HCT116 (cell line): Measurements from ENCODE around the gene OXGR1. TPM values are rescaled to one million over a fixed set of nuclear protein-coding genes. Genes with fewer than 3 reads are reported as not detected.

Experiments used
- ATAC-seq: fragments of 200-7000 bp; cut with Tn5 transposase; 2 replicates; pipeline ENCODE4 v1.9.1; 2020; ENCODE audit warnings: mild to moderate bottlenecking, moderate library complexity
- BruUV-seq: library from RNA; stranded (reverse); fragments of 400-500 nt; replicated peaks from 2 replicates; lab custom pipeline; 2021; lab: Mats Ljungman, UMichigan
- CTCF ChIA-PET: fragments of 300-600 bp; sonication (Branson Sonifier 250); formaldehyde crosslinking; loops from one replicate; lab custom pipeline; 2021; ENCODE audit warnings: antibody characterized with exemption; lab: Charles Lee
- POLR2A ChIA-PET: fragments of 300-600, 350-600 bp; sonication (Branson Sonifier 250); formaldehyde crosslinking; loops from one replicate; lab custom pipeline; 2021; ENCODE audit warnings: antibody characterized with exemption; lab: Charles Lee
- RAD21 ChIA-PET, 2 experiments: fragments of 300-600 bp; sonication (Branson Sonifier 250); formaldehyde crosslinking; loops; one replicate each; lab custom pipeline; 2023; ENCODE audit warnings: low total read pairs in 2 of 2; ENCODE audit not compliant: uncharacterized antibody in 2 of 2, unreplicated experiment in 2 of 2, low non-redundant PET in 1 of 2; lab: Charles Lee
- DNase-seq: peaks from one replicate; pipeline ENCODE4 v3.0.0-alpha.2; 2010; ENCODE audit warnings: low read depth, low spot score
- H2AFZ ChIP-seq: fragments of 200-600 bp; shearing (Covaris generic), sonication (generic); 2 replicates; pipeline ENCODE4 v1.6.1; 2017; ENCODE audit warnings: low read depth, mixed run types, mixed read lengths, antibody characterized with exemption, low read length; ENCODE audit not compliant: poor library complexity, severe bottlenecking
- H3K27ac ChIP-seq: 2 replicates; pipeline ENCODE4 v1.5.1; 2012; ENCODE audit warnings: low read depth, low read length
- H3K27me3 ChIP-seq: fragments of 200-600 bp; sonication (generic); 2 replicates; pipeline ENCODE4 v1.6.1; 2016; ENCODE audit warnings: mixed run types, low read length, mixed read lengths; ENCODE audit not compliant: insufficient read depth
- H3K36me3 ChIP-seq, 2 experiments: fragments of 200-500 bp in 1 of 2; fragments of 200-600 bp in 1 of 2; sonication (Bioruptor generic) in 1 of 2; sonication (generic) in 1 of 2; 2 replicates each; pipeline versions ENCODE4 v1.5.1 to v1.6.1; 2014 to 2016; ENCODE audit warnings: low read length in 2 of 2, inconsistent platforms in 1 of 2, mixed read lengths in 1 of 2, mixed run types in 1 of 2; ENCODE audit not compliant: insufficient read depth in 2 of 2, control insufficient read depth in 1 of 2
- H3K4me1 ChIP-seq, 2 experiments: fragments of 200-600 bp in 1 of 2; sonication (generic) in 1 of 2; 2 replicates each; pipeline versions ENCODE4 v1.5.1 to v1.6.1; 2012 to 2017; ENCODE audit warnings: low read length in 2 of 2, inconsistent platforms in 1 of 2, mild to moderate bottlenecking in 1 of 2, mixed read lengths in 1 of 2, mixed run types in 1 of 2, moderate library complexity in 1 of 2; ENCODE audit not compliant: insufficient read depth in 2 of 2, control insufficient read depth in 1 of 2
- H3K4me2 ChIP-seq: fragments of 200-600 bp; sonication (generic); 2 replicates; pipeline ENCODE4 v1.6.1; 2017; ENCODE audit warnings: mixed run types, low read length, mixed read lengths
- H3K4me3 ChIP-seq, 2 experiments: fragments of 200-600 bp in 1 of 2; sonication (generic) in 1 of 2; replicated peaks in 1 of 2; 2 replicates each; pipeline ENCODE4 v1.5.1; 2011 to 2016; ENCODE audit warnings: low read length in 2 of 2, control low read depth in 1 of 2, low read depth in 1 of 2, mild to moderate bottlenecking in 1 of 2, mixed read lengths in 1 of 2, mixed run types in 1 of 2
- H3K79me2 ChIP-seq: fragments of 200-600 bp; sonication (generic); 2 replicates; pipeline ENCODE4 v1.6.1; 2017; ENCODE audit warnings: mild to moderate bottlenecking, mixed run types, low read length, moderate library complexity, mixed read lengths; ENCODE audit not compliant: insufficient read depth
- H3K9ac ChIP-seq: fragments of 200-600 bp; sonication (generic); 2 replicates; pipeline ENCODE4 v1.6.1; 2016; ENCODE audit warnings: low read length, mixed read lengths
- H3K9me2 ChIP-seq: fragments of 200-600 bp; sonication (generic), shearing (Covaris generic); 2 replicates; pipeline ENCODE4 v1.6.1; 2017; ENCODE audit warnings: mixed run types, mild to moderate bottlenecking, moderate library complexity; ENCODE audit not compliant: insufficient read depth
- H3K9me3 ChIP-seq, 2 experiments: fragments of 200-500 bp in 1 of 2; fragments of 200-600 bp in 1 of 2; sonication (Bioruptor generic) in 1 of 2; sonication (generic) in 1 of 2; 2 replicates each; pipeline ENCODE4 v1.6.1; 2014 to 2017; ENCODE audit warnings: low read length in 2 of 2, mixed read lengths in 2 of 2, inconsistent platforms in 1 of 2, low read depth in 1 of 2, mild to moderate bottlenecking in 1 of 2, mixed run types in 1 of 2, moderate library complexity in 1 of 2; ENCODE audit not compliant: control insufficient read depth in 1 of 2, insufficient read depth in 1 of 2
- H4K20me1 ChIP-seq: fragments of 200-600 bp; sonication (generic), shearing (Covaris generic); 2 replicates; pipeline ENCODE4 v1.6.1; 2017; ENCODE audit warnings: mixed run types, mild to moderate bottlenecking, moderate library complexity; ENCODE audit not compliant: insufficient read depth
- CEBPB ChIP-seq: IDR thresholded peaks from 2 replicates; pipeline ENCODE4 v1.6.1; 2012; ENCODE audit warnings: low read depth
- EGR1 ChIP-seq: IDR thresholded peaks from 2 replicates; pipeline ENCODE4 v1.6.1; 2012; ENCODE audit warnings: low read depth
- POLR2A ChIP-seq: IDR thresholded peaks from 2 replicates; pipeline ENCODE4 v1.7.0; 2011; ENCODE audit warnings: borderline replicate concordance; ENCODE audit not compliant: insufficient read depth, insufficient read length; ENCODE audit errors: extremely low read depth
- REST ChIP-seq: IDR thresholded peaks from 2 replicates; pipeline ENCODE4 v1.6.1; 2012; ENCODE audit warnings: low read depth
- YY1 ChIP-seq: IDR thresholded peaks from 2 replicates; pipeline ENCODE4 v1.6.1; 2011; ENCODE audit warnings: low read length, low read depth, moderate library complexity, mild to moderate bottlenecking; ENCODE audit not compliant: insufficient replicate concordance; ENCODE audit errors: extremely low read depth
- ZFX ChIP-seq: fragments of 450-650 bp; IDR thresholded peaks from 2 replicates; pipeline ENCODE4 v1.6.1; 2017
- ZNF274 ChIP-seq: fragments of 200-500 bp; sonication (Bioruptor generic); IDR thresholded peaks from 2 replicates; pipeline ENCODE4 v1.6.1; 2014; ENCODE audit warnings: mild to moderate bottlenecking, low read depth, low read length, inconsistent platforms
- intact Hi-C: fragments of 100-400 bp; cut with micrococcal nuclease; formaldehyde crosslinking; loops from 2 replicates; pipeline ENCODE4 v1.10.0; 2022
- total RNA-seq: library from RNA; stranded (reverse); gene quantifications from one replicate; pipeline ENCODE4 v1.2.1, GENCODE V29; 2021; ENCODE audit not compliant: unreplicated experiment
- TF ChIP-seq, protein P1 (sequence below), 3 experiments: fragments of 200-600 bp in 1 of 3; sonication (generic) in 1 of 3; IDR thresholded peaks in 2 of 3; conservative IDR thresholded peaks in 1 of 3; 2 replicates each; pipeline ENCODE4 v1.5.1; 2012 to 2017; ENCODE audit warnings: low read depth in 2 of 3, low read length in 2 of 3, antibody characterized with exemption in 1 of 3, borderline replicate concordance in 1 of 3, control low read depth in 1 of 3, mild to moderate bottlenecking in 1 of 3, mixed read lengths in 1 of 3, mixed run types in 1 of 3, moderate library complexity in 1 of 3; ENCODE audit not compliant: insufficient read depth in 1 of 3
- TF ChIP-seq, protein P2 (sequence below): IDR thresholded peaks from 2 replicates; pipeline ENCODE4 v1.6.1; 2012
- TF ChIP-seq, protein P3 (sequence below): IDR thresholded peaks from 2 replicates; pipeline ENCODE4 v1.6.1; 2012

The OXGR1 gene
- total RNA-seq, 1 experiment from 2014 or later = not detected

DNA sequence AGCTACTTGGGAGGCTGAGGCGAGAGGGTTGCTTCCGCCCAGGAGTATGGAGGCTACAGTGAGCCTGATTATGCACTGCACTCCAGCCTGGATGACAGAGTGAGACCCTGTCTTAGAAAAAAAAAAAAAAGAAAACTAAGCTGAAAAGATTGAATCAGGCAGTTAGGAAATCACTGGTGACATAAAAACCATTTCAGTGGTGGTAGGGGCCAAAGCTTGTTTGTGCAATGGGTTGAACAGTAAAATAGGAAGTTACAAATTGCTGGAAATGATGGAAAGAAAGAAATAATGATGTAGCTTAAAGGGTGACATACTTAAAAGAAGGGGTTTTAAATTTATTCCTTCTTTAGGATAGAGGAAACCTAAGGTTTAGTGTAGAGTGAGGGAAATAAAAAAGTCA lies 4.8 kb upstream of the OXGR1 start:
- H3K79me2 ChIP-seq = no peaks in the 10 kb centered on the region
- H4K20me1 ChIP-seq = no peaks in the 10 kb centered on the region
- peaks cover 13% of the 10 kb centered on the region; the same call in 1 of the 2 replicates for H3K27me3 ChIP-seq
- ChIA-PET POLR2A (no interaction called here), RAD21 (no interaction called here), CTCF (interaction anchor here (0.8 to 0.9 kb wide), 2 partner anchors 15 to 19 kb away, joined by 3 read pairs; no protein-coding TSS in a partner anchor)
- DNase-seq = no peak
- peaks cover 7 to 11% of the 10 kb centered on the region in 2 experiments for H3K4me1 ChIP-seq
- H3K9me3 ChIP-seq = no peaks in the 10 kb centered on the region
- H2AFZ ChIP-seq = no peak overlapping the region
- BruUV-seq = no TSS peak
- no peak overlapping the region for H3K27ac ChIP-seq
- H3K9ac ChIP-seq = no peak overlapping the region
- no peaks in the 10 kb centered on the region for H3K36me3 ChIP-seq
- no peak for TF ChIP-seq YY1
- TF ChIP-seq, protein P1, sequence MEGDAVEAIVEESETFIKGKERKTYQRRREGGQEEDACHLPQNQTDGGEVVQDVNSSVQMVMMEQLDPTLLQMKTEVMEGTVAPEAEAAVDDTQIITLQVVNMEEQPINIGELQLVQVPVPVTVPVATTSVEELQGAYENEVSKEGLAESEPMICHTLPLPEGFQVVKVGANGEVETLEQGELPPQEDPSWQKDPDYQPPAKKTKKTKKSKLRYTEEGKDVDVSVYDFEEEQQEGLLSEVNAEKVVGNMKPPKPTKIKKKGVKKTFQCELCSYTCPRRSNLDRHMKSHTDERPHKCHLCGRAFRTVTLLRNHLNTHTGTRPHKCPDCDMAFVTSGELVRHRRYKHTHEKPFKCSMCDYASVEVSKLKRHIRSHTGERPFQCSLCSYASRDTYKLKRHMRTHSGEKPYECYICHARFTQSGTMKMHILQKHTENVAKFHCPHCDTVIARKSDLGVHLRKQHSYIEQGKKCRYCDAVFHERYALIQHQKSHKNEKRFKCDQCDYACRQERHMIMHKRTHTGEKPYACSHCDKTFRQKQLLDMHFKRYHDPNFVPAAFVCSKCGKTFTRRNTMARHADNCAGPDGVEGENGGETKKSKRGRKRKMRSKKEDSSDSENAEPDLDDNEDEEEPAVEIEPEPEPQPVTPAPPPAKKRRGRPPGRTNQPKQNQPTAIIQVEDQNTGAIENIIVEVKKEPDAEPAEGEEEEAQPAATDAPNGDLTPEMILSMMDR (IDR thresholded peaks at IDR 0.05 in 2 of 3, conservative IDR thresholded peaks at IDR 0.05 in 1 of 3; ENCODE audit: borderline replicate concordance in 1 of 3, insufficient read depth in 1 of 3, low read depth in 2 of 3, low read length in 2 of 3) = no peak
- H3K4me3 ChIP-seq = no peak overlapping the region
- H3K4me2 ChIP-seq = no peak overlapping the region
- intact Hi-C loops = no loop called here
- ATAC-seq = no peak
- H3K9me2 ChIP-seq = no peaks in the 10 kb centered on the region

DNA sequence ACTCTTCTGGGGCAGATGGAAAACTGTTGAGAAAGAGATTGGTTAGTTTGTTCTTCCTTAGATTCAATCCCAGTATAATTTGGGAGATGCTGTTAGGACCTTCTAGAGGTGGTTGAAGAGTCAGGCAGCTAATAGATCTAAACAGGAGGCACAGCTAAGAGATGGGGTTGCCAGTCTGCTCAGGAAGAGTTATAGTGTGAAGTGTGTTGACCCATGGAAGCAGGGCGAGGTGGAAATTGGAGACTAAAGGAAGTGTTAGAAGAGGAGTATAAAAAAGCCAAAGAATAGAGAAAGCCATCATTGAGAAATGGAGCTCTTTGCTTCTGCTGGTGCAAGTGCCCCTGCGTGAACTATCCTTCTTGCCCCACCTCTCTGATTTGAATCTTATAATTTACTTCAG lies 3.8 kb upstream of the OXGR1 start:
- Histone ChIP-seq H3K4me3 (no peak overlapping the region), H3K27me3 (peaks cover 13% of the 10 kb centered on the region; the same call in 1 of the 2 replicates), H2AFZ (no peak overlapping the region), H3K4me2 (no peak overlapping the region), H3K27ac (no peak overlapping the region), H3K79me2 (no peaks in the 10 kb centered on the region), H3K9me3 (no peaks in the 10 kb centered on the region), H3K36me3 (no peaks in the 10 kb centered on the region), H3K4me1 (peaks cover 2 to 6% of the 10 kb centered on the region in 2 experiments), H3K9ac (no peak overlapping the region), H4K20me1 (no peaks in the 10 kb centered on the region), H3K9me2 (no peaks in the 10 kb centered on the region)
- no TSS peak for BruUV-seq
- ATAC-seq = no peak
- RAD21 ChIA-PET = no interaction called here
- no peak for DNase-seq
- CTCF ChIA-PET = interaction anchor here (0.9 kb wide), 1 partner anchor 20 kb away, joined by 3 read pairs; no protein-coding TSS in a partner anchor
- POLR2A ChIA-PET = no interaction called here
- intact Hi-C loops = no loop called here
- TF ChIP-seq, protein P2, sequence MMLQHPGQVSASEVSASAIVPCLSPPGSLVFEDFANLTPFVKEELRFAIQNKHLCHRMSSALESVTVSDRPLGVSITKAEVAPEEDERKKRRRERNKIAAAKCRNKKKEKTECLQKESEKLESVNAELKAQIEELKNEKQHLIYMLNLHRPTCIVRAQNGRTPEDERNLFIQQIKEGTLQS = no peak
- TF ChIP-seq EGR1 = no peak
- TF ChIP-seq ZFX = no peak
- TF ChIP-seq ZNF274 = no peak
- no peak for TF ChIP-seq YY1
- no peak for TF ChIP-seq REST
- TF ChIP-seq POLR2A = no peak
- TF ChIP-seq, protein P3, sequence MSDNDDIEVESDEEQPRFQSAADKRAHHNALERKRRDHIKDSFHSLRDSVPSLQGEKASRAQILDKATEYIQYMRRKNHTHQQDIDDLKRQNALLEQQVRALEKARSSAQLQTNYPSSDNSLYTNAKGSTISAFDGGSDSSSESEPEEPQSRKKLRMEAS = no peak
- no peak for TF ChIP-seq CEBPB
